Fibroblast of peridontal ligament (primary cell): ENCODE measurements around the gene MYRIP.
"Not testable (repeated sequence)": the region's sequence is repeated elsewhere in the genome, so short reads cannot be mapped to it uniquely, and the experiment has no call there.

Experiments
- DNase-seq: peaks from one replicate; pipeline ENCODE4 v3.0.0-alpha.2; 2010; ENCODE audit errors: extremely low read depth

MYRIP gene

GRCh38 chr3:40281995-40282394 lies 472.6 kb downstream of the MYRIP start:
- DNase-seq: no peak

GRCh38 chr3:40283057-40283456 lies 473.6 kb downstream of the MYRIP start:
- DNase-seq: not testable (repeated sequence)

GRCh38 chr3:40287248-40287647 lies 477.8 kb downstream of the MYRIP start:
- DNase-seq: no peak

- DNase-seq: no peak
Measured at GRCh38 chr3:40290396-40290795, 481.0 kb downstream of the MYRIP start.

- no peak for DNase-seq
Measured at GRCh38 chr3:40291471-40291870, 482.1 kb downstream of the MYRIP start.

- DNase-seq: no peak
Measured at GRCh38 chr3:40292637-40293349, 483.4 kb downstream of the MYRIP start.

- DNase-seq: no peak
Measured at GRCh38 chr3:40294434-40294833, 485.0 kb downstream of the MYRIP start.

GRCh38 chr3:40298075-40298474 lies 488.7 kb downstream of the MYRIP start:
- DNase-seq: no peak

GRCh38 chr3:40299130-40299720 lies 489.8 kb downstream of the MYRIP start:
- DNase-seq: no peak

- peak; percentile 95 for DNase-seq
Measured at GRCh38 chr3:40299721-40300335, 490.4 kb downstream of the MYRIP start.

- peak; percentile 51 for DNase-seq
Measured at GRCh38 chr3:40302784-40303183, 493.4 kb downstream of the MYRIP start.

- DNase-seq: no peak
Measured at GRCh38 chr3:40304352-40304751, 494.9 kb downstream of the MYRIP start.

GRCh38 chr3:40306336-40306735 lies 496.9 kb downstream of the MYRIP start:
- DNase-seq: no peak

- DNase-seq: peak; percentile 34
Measured at GRCh38 chr3:40307176-40307575, 497.8 kb downstream of the MYRIP start.

GRCh38 chr3:40308725-40309417 lies 499.5 kb downstream of the MYRIP start:
- DNase-seq: no peak

GRCh38 chr3:40309418-40309924 lies 500.1 kb downstream of the MYRIP start, which contains the start of gene EIF1B:
EIF1B (plus strand) TSS chr3:40309707; CDS start chr3:40309942, 235 bp downstream.
- DNase-seq: peak; percentile 97
